Gastrocnemius medialis (tissue), 4 donors: Measurements from ENCODE around the gene SLITRK3. TPM values are rescaled to one million over a fixed set of nuclear protein-coding genes. Genes with fewer than 3 reads are reported as not detected.
"Not testable (repeated sequence)": the region's sequence is repeated elsewhere in the genome, so short reads cannot be mapped to it uniquely, and the experiment has no call there.

Experiments used
- ATAC-seq, 2 donors: fragments of 150-250 bp; one replicate each; pipeline ENCODE4 v1.9.1; 2016
- DNase-seq, 2 donors: peaks; one replicate each; pipeline ENCODE4 v3.0.0-alpha.2; 2019
- H3K27ac ChIP-seq, 4 donors: fragments of 200-600 bp; sonication (generic); 1 replicate in 1 of 4; 2 replicates in 3 of 4; pipeline ENCODE4 v1.5.1; 2016 to 2018; ENCODE audit warnings: mild to moderate bottlenecking in 2 of 4, moderate library complexity in 1 of 4
- H3K27me3 ChIP-seq, 3 donors: fragments of 200-600 bp; sonication (generic) in 2 of 3; 1 replicate in 1 of 3; 2 replicates in 2 of 3; pipeline versions ENCODE4 v1.5.1 to v1.6.0; 2016 to 2019; ENCODE audit warnings: mild to moderate bottlenecking in 1 of 3, moderate library complexity in 1 of 3
- H3K36me3 ChIP-seq, 2 donors: fragments of 200-600 bp; sonication (generic) in 1 of 2; one replicate each; pipeline ENCODE4 v1.5.1; 2017 to 2018
- H3K4me1 ChIP-seq, 2 donors: fragments of 200-600 bp; sonication (generic) in 1 of 2; one replicate each; pipeline ENCODE4 v1.5.1; 2016 to 2017; ENCODE audit warnings: mild to moderate bottlenecking in 2 of 2
- H3K4me3 ChIP-seq, 4 donors: fragments of 200-600 bp; sonication (generic) in 3 of 4; 1 replicate in 1 of 4; 2 replicates in 3 of 4; pipeline ENCODE4 v1.5.1; 2016 to 2019; ENCODE audit warnings: mild to moderate bottlenecking in 2 of 4
- H3K9me3 ChIP-seq, 3 donors: fragments of 200-600 bp; sonication (generic) in 2 of 3; 1 replicate in 1 of 3; 2 replicates in 2 of 3; pipeline ENCODE4 v1.5.1; 2016 to 2019
- CTCF ChIP-seq, 5 experiments: fragments of 450-650 bp in 3 of 5; fragments of 200-600 bp in 2 of 5; sonication (generic) in 2 of 5; IDR thresholded peaks in 4 of 5; conservative IDR thresholded peaks in 1 of 5; 1 replicate in 4 of 5; 2 replicates in 1 of 5; pipeline ENCODE4 v1.5.1; 2016 to 2019; ENCODE audit warnings: antibody characterized with exemption in 5 of 5, mild to moderate bottlenecking in 3 of 5, moderate library complexity in 3 of 5
- POLR2A ChIP-seq, 2 donors: fragments of 450-650 bp; IDR thresholded peaks; one replicate each; pipeline ENCODE4 v1.6.1; 2017; ENCODE audit warnings: antibody characterized with exemption in 2 of 2, mild to moderate bottlenecking in 2 of 2, moderate library complexity in 2 of 2
- in situ Hi-C, 4 donors: fragments of 200-750 bp; cut with MboI; loops; one replicate each; pipeline versions ENCODE4 v1.15.0 to v1.8.0; 2017; ENCODE audit warnings: low sequenced_read_pairs in 4 of 4
- intact Hi-C: fragments of 100-400 bp; cut with DNase I; formaldehyde crosslinking; loops from one replicate; pipeline ENCODE4 v1.15.1; 2023; ENCODE audit warnings: low total_unique reads
- total RNA-seq, 4 donors: library from RNA; depleted of rRNA; stranded (reverse); fragments of >200 nt; gene quantifications; one replicate each; pipeline versions ENCODE4 v1.1.0 to v1.2.3, GENCODE V29; 2016

SLITRK3 gene
- total RNA-seq, 4 donors from 2014 or later: not detected

GRCh38 chr3:165159760-165160421 lies 36.3 kb downstream of the SLITRK3 start:
- TF ChIP-seq CTCF (IDR thresholded peaks at IDR 0.05 in 4 of 5, conservative IDR thresholded peaks at IDR 0.05 in 1 of 5): no peak
- ATAC-seq: no peak
- intact Hi-C loops: no loop called here

DNA sequence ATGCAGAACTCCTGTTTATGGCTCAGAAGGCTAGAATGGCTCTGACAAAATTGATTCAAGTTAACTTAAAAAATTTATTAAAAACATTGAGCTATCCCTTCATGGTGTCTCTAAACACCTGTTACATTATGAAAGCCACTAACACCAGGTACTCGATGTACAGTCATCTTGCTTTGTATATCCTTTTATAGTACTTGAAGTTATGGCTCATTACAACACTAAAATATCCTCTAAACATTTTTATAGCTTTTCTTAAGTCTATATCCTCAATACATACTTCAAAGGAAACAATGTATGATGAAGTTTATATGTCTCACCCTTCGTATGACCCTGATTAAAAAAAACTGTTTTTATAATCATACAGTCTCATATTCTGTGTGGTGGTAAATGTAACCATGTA lies 38.2 kb downstream of the SLITRK3 start:
- no peaks in the 10 kb centered on the region for H3K36me3 ChIP-seq
- H3K4me1 ChIP-seq: no peaks in the 10 kb centered on the region
- H3K9me3 ChIP-seq: no peaks in the 10 kb centered on the region
- no peak overlapping the region for H3K4me3 ChIP-seq
- TF ChIP-seq POLR2A (IDR thresholded peaks at IDR 0.05): no peak
- in situ Hi-C loops: no loop called here
- H3K27ac ChIP-seq: no peak overlapping the region
- DNase-seq (no peak), ATAC-seq (no peak)
- intact Hi-C loops: no loop called here
- no peaks in the 10 kb centered on the region for H3K27me3 ChIP-seq

More at GRCh38 chr3:165159760-165160421, 36.3 kb downstream of the SLITRK3 start:
- Histone ChIP-seq H3K27ac (no peak overlapping the region), H3K27me3 (no peaks in the 10 kb centered on the region), H3K4me1 (no peaks in the 10 kb centered on the region), H3K36me3 (no peaks in the 10 kb centered on the region), H3K9me3 (no peaks in the 10 kb centered on the region), H3K4me3 (no peak overlapping the region)
- no peak for DNase-seq
- in situ Hi-C loops: no loop called here

DNA sequence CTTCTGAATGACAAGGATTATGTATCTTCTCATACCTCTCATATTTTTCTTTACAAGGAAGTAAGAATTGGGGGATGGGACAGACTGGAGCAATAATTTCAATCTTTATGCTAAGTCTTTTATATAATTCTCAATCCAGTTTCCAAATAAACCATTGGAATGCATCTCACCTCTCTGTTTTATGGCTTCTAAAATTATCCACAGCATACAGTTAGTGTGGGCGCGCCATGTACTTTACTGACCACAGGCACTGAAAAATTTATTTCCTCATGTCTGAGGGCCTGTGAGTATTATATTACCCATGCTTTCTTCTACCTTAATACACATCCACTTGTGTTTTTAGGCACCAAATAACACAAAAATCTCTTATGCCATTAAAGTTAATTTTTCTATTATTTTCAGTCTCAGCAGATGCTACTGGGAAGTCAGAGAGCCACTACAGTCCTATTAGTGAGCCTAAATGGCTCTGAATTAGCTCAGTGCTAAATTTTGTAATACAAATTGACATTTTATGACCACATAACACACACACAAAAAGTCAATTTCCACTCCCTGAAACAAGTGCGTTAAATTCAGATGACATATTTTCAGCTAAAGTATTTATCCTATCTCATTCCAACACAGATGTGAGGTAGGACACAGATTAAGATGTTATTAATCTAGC lies 39.3 kb downstream of the SLITRK3 start:
- intact Hi-C loops: no loop called here
- in situ Hi-C loops: no loop called here
- H3K27ac ChIP-seq: no peak overlapping the region
- ATAC-seq (no peak), DNase-seq (no peak)
- no peak overlapping the region for H3K4me3 ChIP-seq
- no peaks in the 10 kb centered on the region for H3K27me3 ChIP-seq
- H3K4me1 ChIP-seq: no peaks in the 10 kb centered on the region
- no peaks in the 10 kb centered on the region for H3K36me3 ChIP-seq
- TF ChIP-seq CTCF (IDR thresholded peaks at IDR 0.05 in 4 of 5, conservative IDR thresholded peaks at IDR 0.05 in 1 of 5): no peak
- TF ChIP-seq POLR2A (IDR thresholded peaks at IDR 0.05): no peak
- H3K9me3 ChIP-seq: no peaks in the 10 kb centered on the region

GRCh38 chr3:165148876-165149441 lies 47.2 kb downstream of the SLITRK3 start:
- H3K4me3 ChIP-seq: no peak overlapping the region
- no peaks in the 10 kb centered on the region for H3K4me1 ChIP-seq
- ATAC-seq: no peak
- H3K9me3 ChIP-seq: no peaks in the 10 kb centered on the region
- no peak for TF ChIP-seq CTCF (IDR thresholded peaks at IDR 0.05 in 4 of 5, conservative IDR thresholded peaks at IDR 0.05 in 1 of 5)
- no peak for TF ChIP-seq POLR2A (IDR thresholded peaks at IDR 0.05)
- intact Hi-C loops: no loop called here
- no peak for DNase-seq
- H3K27me3 ChIP-seq: no peaks in the 10 kb centered on the region
- in situ Hi-C loops: no loop called here
- no peak overlapping the region for H3K27ac ChIP-seq
- no peaks in the 10 kb centered on the region for H3K36me3 ChIP-seq

DNA sequence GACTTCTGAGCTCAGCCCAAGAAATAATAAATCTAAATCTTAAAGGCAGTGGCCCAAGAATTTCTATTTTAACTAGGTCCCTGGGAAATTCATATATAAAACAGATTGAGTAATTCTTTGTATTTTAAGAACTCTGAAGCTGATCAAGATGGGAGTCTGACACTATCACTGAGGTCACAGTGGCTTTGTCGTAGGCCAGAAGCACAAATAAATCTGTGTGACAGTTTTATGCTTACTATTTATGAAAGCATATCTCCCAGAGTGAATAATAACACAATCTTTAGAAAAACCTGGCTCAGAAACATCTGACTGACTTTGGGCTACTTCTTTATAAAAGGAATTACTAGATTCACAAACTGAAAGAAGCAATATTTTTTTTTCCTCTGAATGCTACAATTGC lies 51.9 kb downstream of the SLITRK3 start:
- in situ Hi-C loops: no loop called here
- H3K27ac ChIP-seq: no peak overlapping the region
- intact Hi-C loops: no loop called here

DNA sequence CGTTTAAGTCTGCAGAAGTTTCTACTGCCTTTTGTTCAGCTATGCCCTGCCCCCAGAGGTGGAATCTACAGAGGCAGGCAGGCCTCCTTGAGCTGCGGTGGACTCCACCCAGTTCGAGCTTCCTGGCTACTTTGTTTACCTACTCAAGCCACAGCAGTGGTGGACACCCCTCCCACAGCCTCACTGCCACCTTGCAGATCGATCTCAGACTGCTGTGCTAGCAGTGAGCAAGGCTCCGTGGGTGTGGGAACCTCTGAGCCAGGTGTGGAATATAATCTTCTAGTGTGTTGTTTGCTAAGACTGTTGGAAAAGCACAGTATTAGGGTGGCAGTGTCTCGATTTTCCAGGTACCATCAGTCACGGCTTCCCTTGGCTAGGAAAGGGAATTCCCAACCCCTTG lies 56.3 kb downstream of the SLITRK3 start:
- DNase-seq, H3K27me3 ChIP-seq, H3K36me3 ChIP-seq, H3K9me3 ChIP-seq, H3K4me1 ChIP-seq, intact Hi-C loops, in situ Hi-C loops, H3K4me3 ChIP-seq, ATAC-seq, H3K27ac ChIP-seq: not testable (repeated sequence)

More for the DNA sequence above, 51.9 kb downstream of the SLITRK3 start:
- Histone ChIP-seq H3K36me3 (no peaks in the 10 kb centered on the region), H3K27me3 (no peaks in the 10 kb centered on the region), H3K9me3 (no peaks in the 10 kb centered on the region), H3K4me1 (no peaks in the 10 kb centered on the region), H3K4me3 (no peak overlapping the region)
- no peak for TF ChIP-seq POLR2A (IDR thresholded peaks at IDR 0.05)
- no peak for TF ChIP-seq CTCF (IDR thresholded peaks at IDR 0.05 in 4 of 5, conservative IDR thresholded peaks at IDR 0.05 in 1 of 5)
- ATAC-seq: no peak
- DNase-seq: no peak
